Stimulated activated effector memory CD8-positive, alpha-beta T cell treated with anti-CD3 and anti-CD28 coated beads, Interleukin-12 subunit alpha, Interleukin-12 subunit beta, amount 100 ng/mL, for 72 hours (primary cell): Measurements from ENCODE around the gene ASB13.

Experiments used
- ATAC-seq: fragments of 150-1000 bp; cut with Tn5 transposase; 2 replicates; pipeline ENCODE4 v1.10.0; 2021
- DNase-seq, 2 donors: peaks; one replicate each; pipeline ENCODE4 v3.0.0; 2021 to 2022; ENCODE audit warnings: low spot score in 2 of 2
- H3K27ac Mint-ChIP-seq: one replicate; pipeline ENCODE4 v1.8.0; 2022; ENCODE audit warnings: mild to moderate bottlenecking, mixed read lengths
- H3K36me3 Mint-ChIP-seq: one replicate; pipeline ENCODE4 v1.8.0; 2022; ENCODE audit warnings: mild to moderate bottlenecking, mixed read lengths
- H3K4me1 Mint-ChIP-seq: one replicate; pipeline ENCODE4 v1.8.0; 2022; ENCODE audit warnings: mixed read lengths
- H3K4me3 Mint-ChIP-seq: one replicate; pipeline ENCODE4 v1.8.0; 2022; ENCODE audit warnings: mild to moderate bottlenecking, mixed read lengths
- H3K9me3 Mint-ChIP-seq: one replicate; pipeline ENCODE4 v1.8.0; 2022; ENCODE audit warnings: mixed read lengths

The ASB13 gene

GRCh38 chr10:5659702-5660528, 6.5 kb downstream of the ASB13 start:
- Mint-ChIP-seq H3K4me3 (no peak overlapping the region), H3K9me3 (no peaks in the 10 kb centered on the region), H3K4me1 (peaks cover 26% of the 10 kb centered on the region), H3K27ac (peak overlapping the region; percentile 78), H3K36me3 (no peaks in the 10 kb centered on the region)
- ATAC-seq (peak; percentile 82), DNase-seq (no peak)

DNA sequence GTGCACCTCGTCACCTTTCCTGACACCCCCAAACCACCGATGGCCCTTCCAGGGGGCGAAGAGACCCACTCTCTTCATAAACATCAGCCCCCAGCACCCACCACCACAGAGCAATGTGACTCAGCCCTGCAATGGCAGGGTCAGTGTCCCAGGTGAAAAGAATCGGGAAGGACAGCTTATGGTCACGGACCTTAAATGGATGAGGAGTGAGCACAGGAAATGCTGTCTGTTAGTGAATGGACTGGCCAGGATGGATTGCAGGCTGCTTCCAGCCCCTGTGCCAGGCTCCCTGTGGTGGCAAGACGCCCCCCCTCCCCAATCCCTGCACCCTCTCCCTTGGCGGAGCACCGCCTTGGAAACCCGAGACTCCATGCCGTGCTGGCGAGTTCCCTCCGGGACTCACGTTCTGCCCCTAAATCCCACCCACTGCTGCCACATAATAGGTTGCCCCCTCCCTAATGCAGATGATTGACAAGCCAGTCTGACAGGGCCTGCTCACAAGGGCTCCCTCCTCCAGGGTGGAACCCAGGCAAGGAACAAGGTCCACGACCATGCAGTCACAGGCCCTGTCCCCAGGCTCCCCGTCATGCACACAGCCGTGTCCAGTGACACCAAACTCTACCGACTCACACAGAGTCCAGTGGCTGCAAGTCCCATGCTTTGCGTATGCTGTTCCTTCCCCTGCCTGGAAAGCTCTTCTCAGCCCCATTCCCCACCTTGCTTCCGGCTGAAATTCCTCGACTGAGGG, 7.3 kb downstream of the ASB13 start:
- Mint-ChIP-seq H3K4me1 (peaks cover 26% of the 10 kb centered on the region), H3K27ac (peak overlapping the region; percentile 78), H3K36me3 (no peaks in the 10 kb centered on the region), H3K9me3 (no peaks in the 10 kb centered on the region), H3K4me3 (no peak overlapping the region)
- ATAC-seq (no peak), DNase-seq (no peak)

DNA sequence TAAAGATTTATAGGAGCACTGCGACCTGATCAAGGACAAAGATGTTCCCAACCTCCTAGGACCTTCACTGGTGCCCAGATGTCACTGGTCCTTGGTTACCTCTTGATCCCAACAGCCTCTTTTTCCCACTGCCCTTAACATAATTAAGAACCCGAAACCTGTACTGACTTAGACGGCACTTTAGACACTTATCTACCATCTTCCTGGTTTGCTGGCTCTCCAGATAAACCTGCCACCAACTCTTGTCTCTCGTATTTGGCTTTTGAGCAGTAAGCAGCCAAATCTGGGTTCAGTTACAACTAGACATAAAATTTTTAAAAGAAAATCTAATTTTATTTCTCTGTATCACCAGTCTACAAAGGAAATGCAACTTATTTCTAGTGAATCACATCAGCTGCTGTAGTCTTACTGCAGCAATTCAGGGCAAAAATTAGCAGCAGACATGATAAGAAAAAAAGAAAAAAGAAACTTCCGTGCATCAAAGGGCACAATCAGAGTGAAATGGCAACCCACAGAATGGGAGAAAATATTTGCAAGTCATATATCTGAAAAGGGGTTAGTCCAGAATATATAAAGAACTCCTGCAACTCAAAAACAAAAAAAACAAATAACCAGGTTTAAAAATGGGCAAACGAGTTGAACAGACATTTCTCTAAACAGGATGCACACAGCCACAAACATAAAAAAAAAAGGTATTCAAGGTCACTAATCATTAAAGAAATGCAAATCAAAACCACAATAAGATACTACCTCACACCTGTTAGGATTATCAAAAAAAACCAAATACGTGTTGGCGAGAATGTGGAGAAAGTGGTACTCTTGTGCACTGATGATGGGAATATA, 9.4 kb downstream of the ASB13 start:
- no peak overlapping the region for H3K4me3 Mint-ChIP-seq
- no peak for DNase-seq

GRCh38 chr10:5655121-5655520, 11.3 kb downstream of the ASB13 start:
- ATAC-seq (no peak), DNase-seq (no peak)
- no peaks in the 10 kb centered on the region for H3K9me3 Mint-ChIP-seq
- H3K4me3 Mint-ChIP-seq, result no peak overlapping the region
- peaks cover 15% of the 10 kb centered on the region for H3K4me1 Mint-ChIP-seq
- no peak overlapping the region for H3K27ac Mint-ChIP-seq
- H3K36me3 Mint-ChIP-seq, result no peaks in the 10 kb centered on the region

More for the DNA sequence above, 9.4 kb downstream of the ASB13 start:
- no peaks in the 10 kb centered on the region for H3K36me3 Mint-ChIP-seq
- no peaks in the 10 kb centered on the region for H3K9me3 Mint-ChIP-seq
- H3K27ac Mint-ChIP-seq, result no peak overlapping the region
- ATAC-seq, result no peak
- H3K4me1 Mint-ChIP-seq, result peaks cover 26% of the 10 kb centered on the region

DNA sequence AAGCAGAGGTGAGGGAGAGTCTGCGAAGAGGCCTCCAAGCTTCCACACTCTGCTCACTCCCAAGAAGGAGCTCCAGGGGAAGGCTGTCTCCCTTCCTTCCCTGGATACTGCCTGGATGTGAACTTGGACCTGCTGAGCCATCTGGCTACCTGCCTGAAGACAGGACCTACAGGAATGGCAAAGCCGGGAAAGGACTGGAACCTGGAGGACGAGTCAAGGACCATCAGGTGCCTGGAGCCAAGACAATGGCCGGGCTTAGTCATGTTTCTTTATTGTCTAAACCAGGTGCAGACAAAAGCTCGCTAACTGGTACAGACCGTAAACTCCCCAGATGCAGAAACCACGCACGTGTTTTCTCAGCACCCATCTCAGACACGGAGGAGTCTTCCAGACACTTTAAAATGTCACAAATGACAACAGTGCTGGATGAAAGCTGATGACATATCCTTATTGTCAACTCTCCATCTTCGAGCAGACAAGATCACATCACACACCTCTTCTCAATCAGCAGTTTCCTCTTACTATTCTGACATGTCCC, 12.1 kb downstream of the ASB13 start:
- no peak overlapping the region for H3K27ac Mint-ChIP-seq
- peaks cover 5% of the 10 kb centered on the region for H3K36me3 Mint-ChIP-seq
- H3K9me3 Mint-ChIP-seq, result no peaks in the 10 kb centered on the region
- peaks cover 7% of the 10 kb centered on the region for H3K4me1 Mint-ChIP-seq
- DNase-seq, result no peak
- no peak overlapping the region for H3K4me3 Mint-ChIP-seq
- no peak for ATAC-seq

DNA sequence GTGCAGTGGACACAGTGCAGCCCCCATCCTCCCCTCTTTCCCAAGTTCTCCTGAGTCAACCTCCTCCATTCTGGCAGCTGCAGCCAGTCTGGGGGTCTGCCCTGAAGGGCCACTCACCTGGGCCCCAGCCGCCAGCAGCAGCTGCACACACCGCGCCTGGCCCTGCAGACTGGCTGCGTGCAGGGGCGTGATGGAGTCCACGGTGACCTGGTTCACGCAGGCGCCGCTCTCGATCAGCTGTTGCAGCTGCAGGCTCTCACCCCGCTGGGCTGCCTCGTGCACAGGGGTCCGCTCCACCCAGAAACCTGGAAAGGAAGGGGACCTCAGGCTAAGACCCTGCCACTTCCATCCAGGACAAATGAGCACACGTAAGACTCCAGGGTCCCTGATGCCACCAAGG, 13.6 kb downstream of the ASB13 start:
- DNase-seq (no peak), ATAC-seq (no peak)
- Mint-ChIP-seq H3K4me3 (no peak overlapping the region), H3K36me3 (peaks cover 20% of the 10 kb centered on the region), H3K9me3 (no peaks in the 10 kb centered on the region), H3K4me1 (peaks cover 6% of the 10 kb centered on the region), H3K27ac (no peak overlapping the region)

DNA sequence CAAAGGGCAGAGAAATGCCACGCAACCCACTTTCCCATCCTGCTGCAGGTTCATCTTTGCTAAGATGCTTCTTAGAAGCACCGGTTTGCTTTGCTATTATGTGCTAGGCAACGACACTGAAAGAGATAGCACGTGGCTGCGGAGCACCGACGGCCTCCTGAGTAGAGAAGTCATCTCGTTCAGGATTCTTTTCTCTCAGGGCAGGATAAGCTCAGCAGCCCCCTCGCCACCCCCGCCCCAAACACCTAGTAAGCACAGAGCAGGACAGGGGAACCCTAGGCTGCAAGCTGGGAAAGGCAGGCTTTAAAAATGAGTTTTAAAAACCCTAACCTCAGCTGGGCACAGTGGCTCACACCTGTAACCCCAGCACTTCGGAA, 15.0 kb downstream of the ASB13 start:
- H3K36me3 Mint-ChIP-seq, result peaks cover 24% of the 10 kb centered on the region
- H3K4me1 Mint-ChIP-seq, result peaks cover 4% of the 10 kb centered on the region
- H3K4me3 Mint-ChIP-seq, result no peak overlapping the region
- H3K9me3 Mint-ChIP-seq, result no peaks in the 10 kb centered on the region
- DNase-seq (no peak), ATAC-seq (no peak)
- no peak overlapping the region for H3K27ac Mint-ChIP-seq

- DNase-seq, result no peak
- Mint-ChIP-seq H3K4me1 (peaks cover 4% of the 10 kb centered on the region), H3K27ac (no peak overlapping the region), H3K9me3 (no peaks in the 10 kb centered on the region), H3K4me3 (no peak overlapping the region), H3K36me3 (peaks cover 24% of the 10 kb centered on the region)
- no peak for ATAC-seq
Observed at GRCh38 chr10:5650664-5651387, 15.6 kb downstream of the ASB13 start.

DNA sequence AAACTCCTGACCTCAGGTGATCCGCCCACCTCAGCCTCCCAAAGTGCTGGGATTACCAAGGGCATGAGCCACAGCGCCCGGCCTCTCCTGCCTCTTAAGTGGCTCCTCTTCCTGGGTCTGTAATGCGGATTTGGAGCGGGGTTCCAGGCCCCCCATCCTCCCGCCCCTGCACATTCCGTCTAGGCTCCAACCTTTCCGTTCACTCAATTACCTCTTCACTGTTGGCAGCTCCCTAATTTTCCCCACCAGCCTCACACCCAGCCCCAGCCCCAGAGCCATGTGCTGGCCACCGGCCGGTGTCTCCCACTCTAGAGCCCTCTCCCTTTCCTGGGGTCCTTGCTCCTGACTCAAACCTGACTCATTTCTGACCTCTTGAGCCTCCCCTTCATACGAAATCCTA, 16.6 kb downstream of the ASB13 start:
- Mint-ChIP-seq H3K9me3 (no peaks in the 10 kb centered on the region), H3K4me3 (no peak overlapping the region), H3K27ac (peak overlapping the region; percentile 40), H3K36me3 (peaks cover 24% of the 10 kb centered on the region), H3K4me1 (peaks cover 4% of the 10 kb centered on the region)
- ATAC-seq, result no peak
- no peak for DNase-seq

DNA sequence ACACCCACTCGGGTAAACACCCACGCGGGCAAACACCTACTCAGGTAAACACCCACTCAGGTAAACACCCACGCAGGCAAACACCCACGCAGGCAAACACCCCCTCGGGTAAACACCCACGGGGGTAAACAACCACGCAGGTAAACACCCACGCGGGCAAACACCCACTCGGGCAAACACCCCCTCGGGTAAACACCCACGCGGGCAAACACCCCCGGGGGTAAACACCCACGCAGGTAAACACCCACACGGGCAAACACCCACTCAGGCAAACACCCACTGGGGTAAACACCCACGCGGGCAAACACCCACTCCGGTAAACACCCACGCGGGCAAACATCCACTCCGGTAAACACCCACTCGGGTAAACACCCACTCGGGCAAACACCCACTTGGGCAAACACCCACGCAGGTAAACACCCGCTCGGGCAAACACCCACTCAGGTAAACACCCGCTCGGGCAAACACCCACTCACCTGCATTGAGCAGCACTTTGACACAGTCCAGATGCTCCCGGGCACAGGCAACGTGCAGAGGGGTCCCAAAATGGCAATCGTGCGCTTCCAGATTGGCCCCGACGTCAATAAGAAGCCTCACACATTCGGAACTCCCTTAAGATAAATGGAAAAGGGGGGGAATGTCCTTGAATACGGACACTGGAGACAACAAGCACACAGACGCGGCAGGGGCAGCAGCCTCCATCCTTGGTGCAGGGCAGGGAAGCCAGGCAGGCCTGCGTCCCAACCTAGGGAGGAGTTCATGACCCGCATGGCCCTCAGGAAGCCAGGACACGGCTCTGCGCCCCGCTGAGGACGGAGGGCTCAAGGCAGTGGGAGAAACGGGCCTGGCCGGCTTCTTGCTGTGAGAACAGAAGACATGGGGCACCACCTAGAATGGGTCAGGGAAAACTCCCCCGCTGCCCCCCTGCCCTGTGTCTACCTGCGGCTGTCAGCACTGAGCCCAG, 17.6 kb downstream of the ASB13 start:
- ATAC-seq (peak; percentile 42), DNase-seq (no peak)
- Mint-ChIP-seq H3K36me3 (peaks cover 24% of the 10 kb centered on the region), H3K4me3 (no peak overlapping the region), H3K27ac (peak overlapping the region; percentile 91), H3K9me3 (no peaks in the 10 kb centered on the region), H3K4me1 (peaks cover 4% of the 10 kb centered on the region)

GRCh38 chr10:5647507-5648240, 18.7 kb downstream of the ASB13 start:
- H3K9me3 Mint-ChIP-seq, result no peaks in the 10 kb centered on the region
- H3K36me3 Mint-ChIP-seq, result peaks cover 24% of the 10 kb centered on the region
- peaks cover 4% of the 10 kb centered on the region for H3K4me1 Mint-ChIP-seq
- DNase-seq (no peak), ATAC-seq (no peak)
- H3K4me3 Mint-ChIP-seq, result no peak overlapping the region
- peak overlapping the region; percentile 90 for H3K27ac Mint-ChIP-seq

GRCh38 chr10:5645944-5646617, 20.3 kb downstream of the ASB13 start:
- H3K36me3 Mint-ChIP-seq, result peaks cover 34% of the 10 kb centered on the region
- no peak for ATAC-seq
- H3K4me3 Mint-ChIP-seq, result no peak overlapping the region
- H3K27ac Mint-ChIP-seq, result no peak overlapping the region
- H3K9me3 Mint-ChIP-seq, result no peaks in the 10 kb centered on the region
- DNase-seq, result no peak
- peaks cover 4% of the 10 kb centered on the region for H3K4me1 Mint-ChIP-seq

DNA sequence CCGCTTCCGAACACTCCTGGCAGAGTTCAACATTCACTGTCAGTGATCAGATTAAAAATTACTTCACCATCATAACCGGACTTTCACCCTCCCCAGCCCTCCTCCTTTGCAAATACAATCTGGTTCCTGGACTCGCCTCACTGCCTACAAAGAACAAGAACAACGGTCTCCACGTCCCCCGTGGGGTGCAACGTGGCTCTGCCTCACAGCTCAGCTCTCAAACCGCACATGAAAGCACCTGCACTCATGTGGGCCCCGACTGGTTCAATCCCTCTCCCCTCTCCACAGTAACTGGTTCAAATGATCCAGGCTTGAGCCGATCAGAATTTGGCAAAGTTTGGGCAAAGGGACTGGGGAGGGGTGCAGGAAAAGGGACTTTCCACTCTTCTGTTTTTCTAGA, 21.0 kb downstream of the ASB13 start:
- Mint-ChIP-seq H3K4me1 (peaks cover 4% of the 10 kb centered on the region), H3K36me3 (peaks cover 34% of the 10 kb centered on the region), H3K4me3 (no peak overlapping the region), H3K9me3 (no peaks in the 10 kb centered on the region), H3K27ac (no peak overlapping the region)
- DNase-seq, result no peak
- no peak for ATAC-seq
